Endothelial cell of umbilical vein (primary cell): ENCODE measurements around the gene SHISA6. TPM values are rescaled to one million over a fixed set of nuclear protein-coding genes. Genes with fewer than 3 reads are reported as not detected.

ENCODE experiments used
- BruUV-seq: library from RNA; stranded (reverse); fragments of 400-500 nt; replicated peaks from 2 replicates; lab custom pipeline; 2021; lab: Mats Ljungman, UMichigan
- CTCF ChIA-PET: fragments of 300-600, 350-600 bp; sonication (Branson Sonifier 250); formaldehyde crosslinking; loops from one replicate; lab custom pipeline; 2021; ENCODE audit warnings: antibody characterized with exemption, inconsistent platforms; lab: Charles Lee
- POLR2A ChIA-PET: fragments of 300-600, 350-600 bp; sonication (Branson Sonifier 250); formaldehyde crosslinking; loops from one replicate; lab custom pipeline; 2021; ENCODE audit warnings: antibody characterized with exemption, inconsistent platforms; lab: Charles Lee
- DNase-seq: peaks from one replicate; pipeline ENCODE4 v3.0.0-alpha.2; 2011; ENCODE audit warnings: low read depth, low spot score
- FAIRE-seq: peaks from 2 replicates; lab custom pipeline; 2011; peaks lifted over from hg19 to GRCh38; lab: Jason Lieb, UNC
- H2AFZ ChIP-seq: 2 replicates; pipeline ENCODE4 v1.6.0; 2012; ENCODE audit warnings: low read depth, low read length, control low read depth, inconsistent platforms
- H3K27ac ChIP-seq: 2 replicates; pipeline ENCODE4 v1.5.1; 2011; ENCODE audit warnings: low read depth, mild to moderate bottlenecking, control low read depth, low read length, moderate library complexity; ENCODE audit not compliant: insufficient read depth
- H3K27me3 ChIP-seq, 2 experiments: 2 replicates each; pipeline versions ENCODE4 v1.6.0 to v1.6.1; 2011; ENCODE audit warnings: low read length in 2 of 2, mixed read lengths in 1 of 2; ENCODE audit not compliant: control insufficient read depth in 2 of 2, insufficient read depth in 2 of 2
- H3K36me3 ChIP-seq, 2 experiments: 2 replicates in 1 of 2; 3 replicates in 1 of 2; pipeline ENCODE4 v1.5.1; 2011; ENCODE audit warnings: low read length in 2 of 2, mild to moderate bottlenecking in 1 of 2, moderate library complexity in 1 of 2; ENCODE audit not compliant: control insufficient read depth in 2 of 2, insufficient read depth in 2 of 2; ENCODE audit errors: extremely low read depth in 1 of 2
- H3K4me1 ChIP-seq: 3 replicates; pipeline ENCODE4 v1.5.1; 2011; ENCODE audit warnings: mild to moderate bottlenecking, low read length; ENCODE audit not compliant: control insufficient read depth, insufficient read depth; ENCODE audit errors: extremely low read depth
- H3K4me2 ChIP-seq: 2 replicates; pipeline ENCODE4 v1.6.1; 2011; ENCODE audit warnings: low read length, control low read depth, mixed read lengths; ENCODE audit not compliant: insufficient read depth
- H3K4me3 ChIP-seq, 3 experiments: fragments of 200-600 bp in 1 of 3; sonication (generic), shearing (Covaris generic) in 1 of 3; replicated peaks in 1 of 3; 2 replicates each; pipeline ENCODE4 v1.5.1; 2011 to 2016; ENCODE audit warnings: control low read depth in 3 of 3, low read length in 3 of 3, mild to moderate bottlenecking in 2 of 3, inconsistent platforms in 1 of 3, low read depth in 1 of 3, moderate library complexity in 1 of 3; ENCODE audit not compliant: insufficient read depth in 1 of 3
- H3K79me2 ChIP-seq: 2 replicates; pipeline ENCODE4 v1.6.0; 2012; ENCODE audit warnings: low read length, inconsistent platforms; ENCODE audit not compliant: control insufficient read depth, insufficient read depth
- H3K9ac ChIP-seq: replicated peaks from 2 replicates; pipeline ENCODE3; 2011; ENCODE audit warnings: low read length, control low read depth; ENCODE audit not compliant: insufficient read depth; ENCODE audit errors: extremely low read depth
- H3K9me1 ChIP-seq: replicated peaks from 3 replicates; pipeline ENCODE4 v1.6.0; 2011; ENCODE audit warnings: mild to moderate bottlenecking, low read length; ENCODE audit not compliant: control insufficient read depth, insufficient read depth; ENCODE audit errors: extremely low read depth
- H3K9me3 ChIP-seq: replicated peaks from 2 replicates; pipeline ENCODE4 v1.5.1; 2012; ENCODE audit warnings: low read length, inconsistent platforms; ENCODE audit not compliant: control insufficient read depth, insufficient read depth
- H4K20me1 ChIP-seq: replicated peaks from 2 replicates; pipeline ENCODE3; 2011; ENCODE audit warnings: mild to moderate bottlenecking, low read length; ENCODE audit not compliant: control insufficient read depth, insufficient read depth; ENCODE audit errors: extremely low read depth
- EZH2 ChIP-seq: IDR thresholded peaks from 2 replicates; pipeline ENCODE4 v1.6.1; 2012; ENCODE audit warnings: borderline replicate concordance, low read depth, mild to moderate bottlenecking, moderate library complexity, low read length, inconsistent platforms; ENCODE audit not compliant: severe bottlenecking
- FOS ChIP-seq: IDR thresholded peaks from 2 replicates; pipeline ENCODE4 v1.6.1; 2011; ENCODE audit warnings: mild to moderate bottlenecking, low read length, moderate library complexity, borderline replicate concordance; ENCODE audit not compliant: insufficient read depth
- GATA2 ChIP-seq: IDR thresholded peaks from 2 replicates; pipeline ENCODE4 v1.7.0; 2011; ENCODE audit warnings: low read depth, mild to moderate bottlenecking, moderate library complexity, mixed read lengths, low read length; ENCODE audit not compliant: insufficient read length, insufficient read depth
- JUN ChIP-seq: IDR thresholded peaks from 2 replicates; pipeline ENCODE4 v1.6.1; 2011; ENCODE audit warnings: borderline replicate concordance, low read depth; ENCODE audit not compliant: insufficient read length, insufficient read depth
- MYC ChIP-seq: IDR thresholded peaks from one replicate; pipeline ENCODE4 v1.6.1; 2011; ENCODE audit warnings: mild to moderate bottlenecking, low read depth, low read length
- POLR2A ChIP-seq: IDR thresholded peaks from 2 replicates; pipeline ENCODE4 v1.6.1; 2012; ENCODE audit warnings: low read depth, mild to moderate bottlenecking, control low read depth, low read length
- POLR2AphosphoS5 ChIP-seq: IDR thresholded peaks from 2 replicates; pipeline ENCODE4 v1.6.1; 2012; ENCODE audit warnings: low read depth, mild to moderate bottlenecking, control low read depth, low read length, moderate library complexity; ENCODE audit not compliant: insufficient read depth
- dilution Hi-C: fragments of 300-500 bp; cut with MboI; formaldehyde crosslinking; loops from one replicate; pipeline ENCODE4 v1.15.0; 2019; ENCODE audit warnings: low sequenced_read_pairs; ENCODE audit not compliant: extremely low pct_ligation_motif_present
- intact Hi-C: fragments of 100-400 bp; cut with micrococcal nuclease; formaldehyde crosslinking; loops from one replicate; pipeline ENCODE4 v1.10.0; 2022
- polyA plus RNA-seq, 4 experiments: library from polyadenylated mRNA; depleted of rRNA in 3 of 4; stranded (reverse) in 3 of 4; unstranded in 1 of 4; fragments of >200 nt; gene quantifications; 2 replicates each; pipeline versions ENCODE4 v1.2.1 to v1.2.3, GENCODE V29; 2011 to 2012; ENCODE audit warnings: missing spikeins in 1 of 4
- total RNA-seq: library from RNA; stranded (reverse); gene quantifications from 2 replicates; pipeline ENCODE4 v1.2.3, GENCODE V29; 2021
- TF ChIP-seq, protein P1 (sequence below), 2 donors: IDR thresholded peaks; 1 replicate in 1 of 2; 2 replicates in 1 of 2; pipeline ENCODE4 v1.5.1; 2011; ENCODE audit warnings: low read length in 2 of 2, mild to moderate bottlenecking in 2 of 2, moderate library complexity in 2 of 2, control low read depth in 1 of 2, inconsistent platforms in 1 of 2, low read depth in 1 of 2; ENCODE audit not compliant: insufficient read depth in 1 of 2; ENCODE audit errors: extremely low read depth in 1 of 2
- TF ChIP-seq, protein P2 (sequence below): IDR thresholded peaks from 2 replicates; pipeline ENCODE4 v1.6.1; 2011; ENCODE audit not compliant: insufficient read depth, insufficient read length

SHISA6 gene
- total and polyA plus RNA-seq, 2 donors (not counting 3 experiments of a cell fraction or from before 2014, with no cell fraction given), result not detected

DNA sequence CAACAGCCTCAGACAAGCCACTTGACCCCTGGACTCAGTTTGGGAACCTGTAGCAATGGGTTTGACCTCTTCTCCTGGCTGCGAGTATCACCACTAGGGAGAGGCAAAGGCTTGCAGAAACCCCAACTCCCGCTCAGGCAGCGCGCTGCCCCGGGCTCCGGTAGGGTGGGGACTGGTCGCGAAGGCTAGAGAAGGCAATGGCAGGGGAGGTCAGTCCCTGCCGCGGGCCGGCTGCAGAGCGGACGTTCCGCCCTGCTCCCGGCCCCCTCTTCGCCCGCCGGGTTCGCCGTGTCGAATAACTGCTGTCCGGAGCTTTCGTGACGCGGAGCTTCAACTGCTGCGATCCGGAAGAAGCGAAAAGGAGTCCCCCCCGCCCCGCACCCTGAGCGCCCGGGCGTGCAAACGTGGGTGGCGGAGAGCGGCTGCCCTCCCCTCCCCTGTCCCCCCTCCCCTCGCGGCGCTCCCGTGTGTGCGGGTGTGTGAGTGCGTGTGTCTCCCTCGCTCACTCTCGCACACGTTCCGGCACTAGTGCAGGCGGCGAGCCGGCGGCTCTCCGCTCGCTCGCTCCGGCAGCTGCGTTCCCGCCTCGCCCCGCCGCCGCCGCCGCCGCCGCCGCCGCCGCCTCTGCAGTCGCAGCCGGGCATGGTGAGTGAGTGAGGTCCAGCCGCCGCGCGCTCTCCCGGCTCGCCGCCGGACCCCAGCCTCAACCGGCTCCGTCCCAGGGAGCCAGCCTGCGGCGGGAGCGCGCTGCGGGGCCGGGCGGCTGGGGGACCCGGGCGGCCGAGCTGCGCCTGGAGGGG, 772 bp upstream of the SHISA6 start:
- Histone ChIP-seq H4K20me1 (no peaks in the 10 kb centered on the region), H3K9ac (no peak overlapping the region)
- intact Hi-C loops, result no loop called here

More for the DNA sequence above, 772 bp upstream of the SHISA6 start:
- H3K4me1 ChIP-seq, result no peaks in the 10 kb centered on the region
- H2AFZ ChIP-seq, result no peak overlapping the region
- ChIA-PET CTCF (no interaction called here), POLR2A (no interaction called here)
- no peak overlapping the region for H3K4me3 ChIP-seq
- no peak overlapping the region for H3K27ac ChIP-seq
- FAIRE-seq, result no peak
- BruUV-seq, result no TSS peak
- peaks cover 0 to 6% of the 10 kb centered on the region in 2 experiments for H3K27me3 ChIP-seq
- no peak for DNase-seq
- peaks cover 2% of the 10 kb centered on the region for H3K9me3 ChIP-seq
- dilution Hi-C loops, result no loop called here
- H3K9me1 ChIP-seq, result no peaks in the 10 kb centered on the region
- H3K79me2 ChIP-seq, result no peaks in the 10 kb centered on the region
- H3K4me2 ChIP-seq, result no peak overlapping the region
- TF ChIP-seq, protein P1, sequence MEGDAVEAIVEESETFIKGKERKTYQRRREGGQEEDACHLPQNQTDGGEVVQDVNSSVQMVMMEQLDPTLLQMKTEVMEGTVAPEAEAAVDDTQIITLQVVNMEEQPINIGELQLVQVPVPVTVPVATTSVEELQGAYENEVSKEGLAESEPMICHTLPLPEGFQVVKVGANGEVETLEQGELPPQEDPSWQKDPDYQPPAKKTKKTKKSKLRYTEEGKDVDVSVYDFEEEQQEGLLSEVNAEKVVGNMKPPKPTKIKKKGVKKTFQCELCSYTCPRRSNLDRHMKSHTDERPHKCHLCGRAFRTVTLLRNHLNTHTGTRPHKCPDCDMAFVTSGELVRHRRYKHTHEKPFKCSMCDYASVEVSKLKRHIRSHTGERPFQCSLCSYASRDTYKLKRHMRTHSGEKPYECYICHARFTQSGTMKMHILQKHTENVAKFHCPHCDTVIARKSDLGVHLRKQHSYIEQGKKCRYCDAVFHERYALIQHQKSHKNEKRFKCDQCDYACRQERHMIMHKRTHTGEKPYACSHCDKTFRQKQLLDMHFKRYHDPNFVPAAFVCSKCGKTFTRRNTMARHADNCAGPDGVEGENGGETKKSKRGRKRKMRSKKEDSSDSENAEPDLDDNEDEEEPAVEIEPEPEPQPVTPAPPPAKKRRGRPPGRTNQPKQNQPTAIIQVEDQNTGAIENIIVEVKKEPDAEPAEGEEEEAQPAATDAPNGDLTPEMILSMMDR (IDR thresholded peaks at IDR 0.05; ENCODE audit: extremely low read depth in 1 of 2, insufficient read depth in 1 of 2, low read depth in 1 of 2, low read length in 2 of 2), result no peak
- TF ChIP-seq, protein P2, sequence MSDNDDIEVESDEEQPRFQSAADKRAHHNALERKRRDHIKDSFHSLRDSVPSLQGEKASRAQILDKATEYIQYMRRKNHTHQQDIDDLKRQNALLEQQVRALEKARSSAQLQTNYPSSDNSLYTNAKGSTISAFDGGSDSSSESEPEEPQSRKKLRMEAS, result no peak
- TF ChIP-seq POLR2AphosphoS5 (no peak), GATA2 (no peak), POLR2A (no peak), EZH2 (no peak), JUN (no peak), FOS (no peak), MYC (no peak)
- no peaks in the 10 kb centered on the region for H3K36me3 ChIP-seq
